ENCODE results near the gene PHF20.

DNA sequence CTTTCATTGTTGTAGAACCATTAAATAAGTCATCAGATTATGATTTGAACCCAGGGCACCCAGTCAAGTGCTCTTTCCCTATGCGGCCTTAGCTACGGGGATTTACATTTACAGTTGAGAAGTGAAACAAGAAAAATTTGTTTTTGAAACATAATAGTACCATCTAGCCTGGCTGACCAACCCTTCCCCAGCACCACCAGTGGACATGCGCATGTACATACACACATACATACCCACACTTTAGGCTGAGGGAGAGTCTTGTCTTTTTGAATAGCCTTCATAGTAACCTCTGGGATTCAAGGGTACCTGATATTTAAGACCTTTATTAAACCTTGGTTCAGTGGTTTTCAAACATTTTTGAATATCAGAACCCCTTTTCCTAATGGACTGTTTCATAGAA, 148.7 kb downstream of the PHF20 start:
- no peak for TF ChIP-seq SUZ12 (IDR thresholded peaks at IDR 0.05; ENCODE audit: extremely low read depth, insufficient read depth, insufficient read length)
- TF ChIP-seq YY1 (IDR thresholded peaks at IDR 0.05; ENCODE audit: insufficient read depth, insufficient read length) = no peak
